ENCODE data around the gene PCDHGB5.
"Not testable (repeated sequence)": the region's sequence is repeated elsewhere in the genome, so short reads cannot be mapped to it uniquely, and the experiment has no call there.

PCDHGB5 gene

DNA sequence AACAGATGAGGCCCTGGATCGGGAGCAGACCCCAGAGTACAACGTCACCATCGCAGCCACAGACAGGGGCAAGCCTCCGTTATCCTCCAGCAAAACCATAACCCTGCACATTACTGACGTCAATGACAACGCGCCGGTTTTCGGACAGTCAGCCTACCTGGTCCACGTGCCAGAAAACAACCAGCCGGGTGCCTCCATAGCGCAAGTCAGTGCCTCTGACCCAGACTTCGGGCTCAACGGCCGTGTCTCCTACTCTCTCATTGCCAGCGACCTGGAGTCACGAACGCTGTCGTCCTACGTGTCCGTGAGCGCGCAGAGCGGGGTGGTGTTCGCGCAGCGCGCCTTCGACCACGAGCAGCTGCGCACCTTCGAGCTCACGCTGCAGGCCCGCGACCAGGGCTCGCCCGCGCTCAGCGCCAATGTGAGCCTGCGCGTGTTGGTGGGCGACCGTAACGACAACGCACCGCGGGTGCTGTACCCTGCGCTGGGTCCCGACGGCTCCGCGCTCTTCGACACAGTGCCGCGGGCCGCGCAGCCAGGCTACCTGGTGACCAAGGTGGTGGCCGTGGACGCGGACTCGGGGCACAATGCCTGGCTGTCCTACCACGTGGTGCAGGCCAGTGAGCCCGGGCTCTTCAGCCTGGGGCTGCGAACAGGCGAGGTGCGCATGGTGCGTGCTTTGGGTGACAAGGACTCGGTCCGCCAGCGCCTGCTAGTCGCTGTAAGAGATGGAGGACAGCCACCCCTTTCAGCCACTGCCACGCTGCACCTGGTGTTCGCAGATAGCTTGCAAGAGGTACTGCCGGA, 21.5 kb downstream of the PCDHGB5 start:
- no peaks in the 10 kb centered on the region; the same call in 1 of the 2 replicates for H3K36me3 ChIP-seq (ENCODE audit: insufficient read depth, low read length)
- H3K4me3 ChIP-seq: no peak overlapping the region
- no peaks in the 10 kb centered on the region; the same call in 1 of the 2 replicates for H3K9me3 ChIP-seq (ENCODE audit: low read depth, low read length)
- no peak for TF ChIP-seq EZH2 (IDR thresholded peaks at IDR 0.05)
- no peak for TF ChIP-seq FOXP2 (optimal IDR thresholded peaks at IDR 0.05; ENCODE audit: control extremely low read depth, extremely low read length, insufficient read depth)
- no peak for TF ChIP-seq POLR2AphosphoS5 (IDR thresholded peaks at IDR 0.05; ENCODE audit: borderline replicate concordance, low read depth, low read length)
- no peak for DNase-seq (ENCODE audit: low read depth, low spot score)
- H3K9ac ChIP-seq (ENCODE audit: insufficient read length): no peak overlapping the region
- H3K27ac ChIP-seq: no peak overlapping the region

DNA sequence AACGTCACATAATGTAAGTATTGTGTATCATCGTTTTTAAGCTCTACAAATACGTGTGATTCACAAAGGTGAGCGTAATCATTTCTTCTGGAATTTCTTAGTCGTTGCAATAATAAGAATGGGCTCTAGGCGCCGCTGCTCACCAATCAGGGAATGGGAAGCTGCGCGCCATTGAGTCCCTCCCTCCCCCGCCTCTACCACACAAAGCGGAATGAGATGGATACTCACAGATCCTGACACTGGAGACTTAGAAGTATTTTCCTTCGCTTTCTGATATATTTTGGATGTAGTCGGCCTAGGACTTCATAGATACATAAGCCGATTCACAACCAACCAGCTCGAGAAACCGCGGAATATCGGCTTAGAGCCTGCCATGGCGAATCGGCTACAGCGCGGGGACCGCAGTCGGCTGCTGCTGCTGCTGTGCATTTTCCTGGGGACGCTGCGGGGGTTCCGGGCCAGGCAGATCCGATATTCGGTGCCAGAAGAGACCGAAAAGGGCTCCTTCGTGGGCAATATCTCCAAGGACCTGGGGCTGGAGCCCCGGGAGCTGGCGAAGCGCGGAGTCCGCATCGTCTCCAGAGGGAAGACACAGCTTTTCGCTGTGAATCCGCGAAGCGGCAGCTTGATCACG, 23.2 kb downstream of the PCDHGB5 start, which contains the start of gene PCDHGA11:
Gene PCDHGA11 (plus strand): TSS at position 197 of the 634 bp plus-strand sequence. CDS start 177 bp downstream, at position 374.
- peaks cover 6% of the 10 kb centered on the region; the same call in 1 of the 2 replicates for H3K36me3 ChIP-seq (ENCODE audit: insufficient read depth, low read length)
- 0 out of 2 replicates have a peak within 1 kb of the TSS, but pooled peaks have one; percentile 19 for H3K27ac ChIP-seq
- no peak for TF ChIP-seq EZH2 (IDR thresholded peaks at IDR 0.05)
- no peak for TF ChIP-seq FOXP2 (optimal IDR thresholded peaks at IDR 0.05; ENCODE audit: control extremely low read depth, extremely low read length, insufficient read depth)
- no peak for TF ChIP-seq POLR2AphosphoS5 (IDR thresholded peaks at IDR 0.05; ENCODE audit: borderline replicate concordance, low read depth, low read length)
- peak within 1 kb of the TSS; percentile 76 for H3K4me3 ChIP-seq
- peak; percentile 55 for DNase-seq (ENCODE audit: low read depth, low spot score)
- peak within 1 kb of the TSS; percentile 63 for H3K9ac ChIP-seq (ENCODE audit: insufficient read length)
- H3K9me3 ChIP-seq (ENCODE audit: low read depth, low read length): no peaks in the 10 kb centered on the region; the same call in 1 of the 2 replicates

- Histone ChIP-seq H3K9ac (ENCODE audit: insufficient read length) (peak overlapping the region; percentile 63), H3K36me3 (ENCODE audit: insufficient read depth, low read length) (peaks cover 6% of the 10 kb centered on the region; the same call in 1 of the 2 replicates), H3K9me3 (ENCODE audit: low read depth, low read length) (no peaks in the 10 kb centered on the region; the same call in 1 of the 2 replicates), H3K4me3 (peak overlapping the region; percentile 76), H3K27ac (0 out of 2 replicates have a peak overlapping the region, but pooled peaks have one; percentile 19)
- TF ChIP-seq EZH2 (IDR thresholded peaks at IDR 0.05) (no peak), FOXP2 (optimal IDR thresholded peaks at IDR 0.05; ENCODE audit: control extremely low read depth, extremely low read length, insufficient read depth) (no peak), POLR2AphosphoS5 (IDR thresholded peaks at IDR 0.05; ENCODE audit: borderline replicate concordance, low read depth, low read length) (no peak)
- no peak for DNase-seq (ENCODE audit: low read depth, low spot score)
Observed at GRCh38 chr5:141421489-141421855, 23.7 kb downstream of the PCDHGB5 start.

DNA sequence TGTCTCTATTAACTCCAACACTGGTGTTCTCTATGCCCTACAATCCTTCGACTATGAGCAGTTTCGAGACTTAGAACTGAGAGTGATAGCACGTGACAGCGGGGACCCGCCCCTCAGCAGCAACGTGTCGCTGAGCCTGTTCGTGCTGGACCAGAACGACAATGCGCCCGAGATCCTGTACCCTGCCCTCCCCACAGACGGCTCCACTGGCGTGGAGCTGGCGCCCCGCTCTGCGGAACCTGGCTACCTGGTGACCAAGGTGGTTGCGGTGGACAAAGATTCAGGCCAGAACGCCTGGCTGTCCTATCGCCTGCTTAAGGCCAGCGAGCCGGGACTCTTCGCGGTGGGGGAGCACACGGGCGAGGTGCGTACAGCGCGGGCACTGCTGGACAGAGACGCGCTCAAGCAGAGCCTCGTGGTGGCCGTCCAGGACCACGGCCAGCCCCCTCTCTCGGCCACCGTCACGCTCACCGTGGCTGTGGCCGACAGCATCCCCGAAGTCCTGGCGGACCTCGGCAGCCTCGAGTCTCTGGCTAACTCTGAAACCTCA, 25.1 kb downstream of the PCDHGB5 start:
- TF ChIP-seq EZH2 (IDR thresholded peaks at IDR 0.05) (no peak), FOXP2 (optimal IDR thresholded peaks at IDR 0.05; ENCODE audit: control extremely low read depth, extremely low read length, insufficient read depth) (no peak), POLR2AphosphoS5 (IDR thresholded peaks at IDR 0.05; ENCODE audit: borderline replicate concordance, low read depth, low read length) (no peak)
- no peak overlapping the region for H3K4me3 ChIP-seq
- no peaks in the 10 kb centered on the region; the same call in 1 of the 2 replicates for H3K9me3 ChIP-seq (ENCODE audit: low read depth, low read length)
- peaks cover 12% of the 10 kb centered on the region for H3K36me3 ChIP-seq (ENCODE audit: insufficient read depth, low read length)
- DNase-seq (ENCODE audit: low read depth, low spot score): no peak
- no peak overlapping the region for H3K9ac ChIP-seq (ENCODE audit: insufficient read length)
- no peak overlapping the region for H3K27ac ChIP-seq

GRCh38 chr5:141427783-141428426, 30.2 kb downstream of the PCDHGB5 start:
- no peaks in the 10 kb centered on the region for H3K9me3 ChIP-seq (ENCODE audit: low read depth, low read length)
- no peak for DNase-seq (ENCODE audit: low read depth, low spot score)
- no peak for TF ChIP-seq EZH2 (IDR thresholded peaks at IDR 0.05)
- no peak for TF ChIP-seq FOXP2 (optimal IDR thresholded peaks at IDR 0.05; ENCODE audit: control extremely low read depth, extremely low read length, insufficient read depth)
- TF ChIP-seq POLR2AphosphoS5 (IDR thresholded peaks at IDR 0.05; ENCODE audit: borderline replicate concordance, low read depth, low read length): no peak
- H3K36me3 ChIP-seq (ENCODE audit: insufficient read depth, low read length): peaks cover 25% of the 10 kb centered on the region
- no peak overlapping the region for H3K9ac ChIP-seq (ENCODE audit: insufficient read length)
- no peak overlapping the region for H3K4me3 ChIP-seq
- no peak overlapping the region for H3K27ac ChIP-seq

- Histone ChIP-seq H3K4me3 (no peak within 1 kb of the TSS), H3K36me3 (ENCODE audit: insufficient read depth, low read length) (peaks cover 19% of the 10 kb centered on the region; the same call in 1 of the 2 replicates), H3K27ac (no peak within 1 kb of the TSS), H3K9me3 (ENCODE audit: low read depth, low read length) (no peaks in the 10 kb centered on the region), H3K9ac (ENCODE audit: insufficient read length) (no peak within 1 kb of the TSS)
- no peak for TF ChIP-seq FOXP2 (optimal IDR thresholded peaks at IDR 0.05; ENCODE audit: control extremely low read depth, extremely low read length, insufficient read depth)
- TF ChIP-seq EZH2 (IDR thresholded peaks at IDR 0.05): no peak
- DNase-seq (ENCODE audit: low read depth, low spot score): no peak
Observed at GRCh38 chr5:141430332-141431113, 32.8 kb downstream of the PCDHGB5 start, which contains the start of gene PCDHGA12. TSS of gene PCDHGA12 (plus strand) at chr5:141430507. CDS start at chr5:141430760, 253 bp downstream.

GRCh38 chr5:141431286-141431685, 33.5 kb downstream of the PCDHGB5 start:
- Histone ChIP-seq H3K36me3 (ENCODE audit: insufficient read depth, low read length) (peaks cover 19% of the 10 kb centered on the region; the same call in 1 of the 2 replicates), H3K27ac (no peak overlapping the region), H3K4me3 (no peak overlapping the region), H3K9ac (ENCODE audit: insufficient read length) (no peak overlapping the region), H3K9me3 (ENCODE audit: low read depth, low read length) (no peaks in the 10 kb centered on the region)
- TF ChIP-seq EZH2 (IDR thresholded peaks at IDR 0.05) (no peak), POLR2AphosphoS5 (IDR thresholded peaks at IDR 0.05; ENCODE audit: borderline replicate concordance, low read depth, low read length) (no peak), FOXP2 (optimal IDR thresholded peaks at IDR 0.05; ENCODE audit: control extremely low read depth, extremely low read length, insufficient read depth) (no peak)
- DNase-seq (ENCODE audit: low read depth, low spot score): no peak

DNA sequence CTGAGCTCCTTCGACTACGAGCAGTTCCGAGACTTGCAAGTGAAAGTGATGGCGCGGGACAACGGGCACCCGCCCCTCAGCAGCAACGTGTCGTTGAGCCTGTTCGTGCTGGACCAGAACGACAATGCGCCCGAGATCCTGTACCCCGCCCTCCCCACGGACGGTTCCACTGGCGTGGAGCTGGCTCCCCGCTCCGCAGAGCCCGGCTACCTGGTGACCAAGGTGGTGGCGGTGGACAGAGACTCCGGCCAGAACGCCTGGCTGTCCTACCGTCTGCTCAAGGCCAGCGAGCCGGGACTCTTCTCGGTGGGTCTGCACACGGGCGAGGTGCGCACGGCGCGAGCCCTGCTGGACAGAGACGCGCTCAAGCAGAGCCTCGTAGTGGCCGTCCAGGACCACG, 34.6 kb downstream of the PCDHGB5 start:
- peaks cover 14% of the 10 kb centered on the region; the same call in 1 of the 2 replicates for H3K36me3 ChIP-seq (ENCODE audit: insufficient read depth, low read length)
- H3K27ac ChIP-seq; H3K4me3 ChIP-seq; H3K9ac ChIP-seq (ENCODE audit: insufficient read length); DNase-seq (ENCODE audit: low read depth, low spot score); H3K9me3 ChIP-seq (ENCODE audit: low read depth, low read length): not testable (repeated sequence)

DNA sequence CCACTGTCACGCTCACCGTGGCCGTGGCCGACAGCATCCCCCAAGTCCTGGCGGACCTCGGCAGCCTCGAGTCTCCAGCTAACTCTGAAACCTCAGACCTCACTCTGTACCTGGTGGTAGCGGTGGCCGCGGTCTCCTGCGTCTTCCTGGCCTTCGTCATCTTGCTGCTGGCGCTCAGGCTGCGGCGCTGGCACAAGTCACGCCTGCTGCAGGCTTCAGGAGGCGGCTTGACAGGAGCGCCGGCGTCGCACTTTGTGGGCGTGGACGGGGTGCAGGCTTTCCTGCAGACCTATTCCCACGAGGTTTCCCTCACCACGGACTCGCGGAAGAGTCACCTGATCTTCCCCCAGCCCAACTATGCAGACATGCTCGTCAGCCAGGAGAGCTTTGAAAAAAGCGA, 35.0 kb downstream of the PCDHGB5 start:
- peaks cover 14% of the 10 kb centered on the region; the same call in 1 of the 2 replicates for H3K36me3 ChIP-seq (ENCODE audit: insufficient read depth, low read length)
- not testable (repeated sequence) for H3K9ac ChIP-seq (ENCODE audit: insufficient read length); H3K4me3 ChIP-seq; H3K27ac ChIP-seq; H3K9me3 ChIP-seq (ENCODE audit: low read depth, low read length); DNase-seq (ENCODE audit: low read depth, low spot score)
